GM12875 (cell line): ENCODE measurements around the gene SHC4.
"Not testable (repeated sequence)": the region's sequence is repeated elsewhere in the genome, so short reads cannot be mapped to it uniquely, and the experiment has no call there.

Experiments used
- H3K4me3 ChIP-seq: one replicate; pipeline ENCODE4 v1.5.1; 2011; ENCODE audit warnings: low read depth, low read length, control low read depth
- TF ChIP-seq, protein P1 (sequence below): IDR thresholded peaks from 2 replicates; pipeline ENCODE4 v1.5.1; 2011; ENCODE audit warnings: low read depth, mild to moderate bottlenecking, control low read depth, inconsistent platforms, low read length, moderate library complexity, borderline replicate concordance; ENCODE audit not compliant: insufficient read depth

The SHC4 gene

DNA sequence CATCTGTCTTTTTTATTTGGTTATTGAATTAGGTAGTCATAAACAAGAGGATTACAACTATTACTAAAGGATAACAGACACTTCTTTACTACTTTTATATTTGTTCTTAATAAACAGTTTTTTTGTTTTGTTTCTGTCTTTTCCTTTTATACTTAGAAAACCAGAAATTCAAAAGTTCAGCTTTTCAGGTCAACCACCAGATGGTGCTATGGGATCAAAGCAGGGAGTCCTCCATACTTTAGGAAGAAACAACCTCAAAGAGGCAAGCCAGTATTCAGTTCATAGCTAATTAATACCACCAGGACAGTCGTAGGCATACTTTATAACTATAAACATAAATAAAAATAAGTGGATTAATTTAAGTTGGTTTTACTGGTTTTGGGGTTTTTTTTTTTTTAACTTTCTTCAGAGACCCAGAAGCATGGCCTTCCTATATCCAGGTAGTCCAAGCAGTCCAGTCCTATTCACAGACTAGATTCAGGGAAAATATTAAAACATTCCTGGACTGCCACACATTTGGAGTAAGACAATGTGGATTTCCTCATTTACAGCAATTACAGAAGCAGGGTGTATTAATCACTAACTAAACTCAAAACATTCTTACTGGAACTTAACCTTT is 101.8 kb downstream of the SHC4 start:
- H3K4me3 ChIP-seq: no peak overlapping the region

DNA sequence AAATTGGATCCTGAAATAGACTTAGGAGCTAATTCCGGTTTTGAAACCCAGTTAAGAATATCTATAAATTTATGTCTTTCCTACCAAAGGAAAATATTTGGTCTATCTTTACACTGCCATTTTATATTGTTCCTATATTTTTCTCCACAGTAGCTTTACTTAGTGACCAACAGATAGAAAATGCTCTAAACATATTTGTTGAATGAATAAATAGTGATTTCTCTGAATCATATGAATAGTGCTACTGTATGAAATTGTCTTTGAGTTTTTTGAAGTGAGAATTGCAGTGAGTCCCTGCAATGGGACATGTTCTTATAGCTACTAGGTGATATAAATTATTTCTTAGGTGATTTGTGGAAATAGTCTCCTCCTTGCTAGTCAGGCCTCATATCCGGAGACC is 104.3 kb downstream of the SHC4 start:
- TF ChIP-seq, protein P1, sequence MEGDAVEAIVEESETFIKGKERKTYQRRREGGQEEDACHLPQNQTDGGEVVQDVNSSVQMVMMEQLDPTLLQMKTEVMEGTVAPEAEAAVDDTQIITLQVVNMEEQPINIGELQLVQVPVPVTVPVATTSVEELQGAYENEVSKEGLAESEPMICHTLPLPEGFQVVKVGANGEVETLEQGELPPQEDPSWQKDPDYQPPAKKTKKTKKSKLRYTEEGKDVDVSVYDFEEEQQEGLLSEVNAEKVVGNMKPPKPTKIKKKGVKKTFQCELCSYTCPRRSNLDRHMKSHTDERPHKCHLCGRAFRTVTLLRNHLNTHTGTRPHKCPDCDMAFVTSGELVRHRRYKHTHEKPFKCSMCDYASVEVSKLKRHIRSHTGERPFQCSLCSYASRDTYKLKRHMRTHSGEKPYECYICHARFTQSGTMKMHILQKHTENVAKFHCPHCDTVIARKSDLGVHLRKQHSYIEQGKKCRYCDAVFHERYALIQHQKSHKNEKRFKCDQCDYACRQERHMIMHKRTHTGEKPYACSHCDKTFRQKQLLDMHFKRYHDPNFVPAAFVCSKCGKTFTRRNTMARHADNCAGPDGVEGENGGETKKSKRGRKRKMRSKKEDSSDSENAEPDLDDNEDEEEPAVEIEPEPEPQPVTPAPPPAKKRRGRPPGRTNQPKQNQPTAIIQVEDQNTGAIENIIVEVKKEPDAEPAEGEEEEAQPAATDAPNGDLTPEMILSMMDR: no peak
- H3K4me3 ChIP-seq: no peak overlapping the region

More for the DNA sequence above, 101.8 kb downstream of the SHC4 start:
- TF ChIP-seq, protein P1: peak; percentile 66

DNA sequence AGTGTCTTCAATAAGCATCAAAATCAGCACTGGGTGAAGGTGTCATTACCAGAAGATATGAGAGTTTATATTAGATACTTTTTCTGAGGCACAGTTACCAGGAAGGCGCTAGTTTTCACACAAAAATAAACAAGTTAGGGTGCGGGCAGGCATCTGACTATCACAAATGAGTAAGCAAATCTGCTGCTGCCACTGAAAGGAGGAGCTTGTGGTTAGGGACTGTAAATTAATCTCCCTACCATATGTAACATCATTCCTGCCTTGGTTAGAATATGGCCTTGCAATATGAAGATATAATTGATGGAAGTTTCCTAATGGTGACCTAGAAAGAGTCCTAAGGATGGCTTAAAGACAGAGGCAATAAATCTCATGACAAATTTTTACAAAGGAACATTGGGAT is 105.3 kb downstream of the SHC4 start:
- TF ChIP-seq, protein P1: no peak
- no peak overlapping the region for H3K4me3 ChIP-seq

DNA sequence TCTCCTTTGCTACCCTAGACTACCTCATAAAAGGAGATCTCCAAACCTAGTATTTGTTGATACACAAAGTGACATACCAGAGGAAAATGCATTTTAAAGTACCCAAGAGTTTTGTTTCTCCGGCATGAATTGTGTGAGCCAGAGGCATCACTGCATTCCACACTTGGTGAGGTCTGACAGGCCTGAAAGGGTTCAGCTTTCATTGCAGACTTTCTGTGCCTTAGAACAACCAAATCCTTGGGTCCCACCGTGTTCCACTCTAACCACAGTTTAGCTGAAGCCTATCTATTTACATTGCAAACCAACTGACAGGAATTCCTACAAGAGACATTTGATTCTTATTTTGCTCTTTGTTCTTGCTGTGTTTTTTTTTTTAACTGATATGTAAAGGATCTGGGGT is 106.8 kb downstream of the SHC4 start:
- TF ChIP-seq, protein P1: no peak
- no peak overlapping the region for H3K4me3 ChIP-seq

DNA sequence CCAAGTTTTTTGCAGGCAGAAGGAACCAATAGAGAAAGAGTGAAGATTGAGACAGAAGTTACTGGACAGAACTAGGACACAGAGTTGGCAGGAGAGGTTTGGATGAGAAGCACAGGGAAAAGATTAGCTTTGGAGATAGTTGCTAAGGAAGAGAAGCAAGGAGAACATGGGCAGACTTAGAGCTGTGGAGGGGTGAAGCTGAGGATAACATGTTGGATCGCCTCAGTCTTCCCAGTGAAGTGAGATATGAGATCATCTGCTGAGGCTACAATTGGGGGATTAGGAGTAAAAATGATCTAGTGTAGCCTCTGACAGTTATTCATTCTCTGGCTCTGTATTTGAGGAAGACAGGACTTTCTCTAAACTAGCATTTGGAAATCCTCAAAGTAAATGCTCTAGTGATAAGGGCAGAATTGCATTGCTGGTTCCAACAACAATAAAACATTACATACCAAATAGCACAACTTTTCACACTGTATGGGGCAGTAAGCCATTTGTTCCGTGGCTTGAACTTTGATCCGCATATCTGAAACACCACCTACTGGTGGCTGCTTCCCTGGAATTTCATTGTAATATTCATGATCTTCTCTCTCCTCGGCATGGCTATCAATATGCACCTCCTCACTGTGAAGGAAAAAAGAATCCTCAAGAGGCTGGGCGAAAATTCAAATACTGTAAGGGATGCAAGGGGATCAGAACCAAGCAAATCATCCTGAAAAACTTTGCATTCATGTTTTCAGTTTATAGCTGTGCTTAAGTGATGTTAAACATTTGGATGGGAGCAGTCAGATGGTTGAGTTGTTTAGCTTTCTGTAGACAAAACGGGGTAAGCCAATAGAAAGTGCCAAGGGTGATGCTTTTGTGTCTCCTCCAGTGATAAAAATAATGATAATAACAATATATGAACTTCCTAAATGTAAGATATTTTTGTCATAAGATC is 107.9 kb downstream of the SHC4 start:
- TF ChIP-seq, protein P1: no peak
- no peak overlapping the region for H3K4me3 ChIP-seq

DNA sequence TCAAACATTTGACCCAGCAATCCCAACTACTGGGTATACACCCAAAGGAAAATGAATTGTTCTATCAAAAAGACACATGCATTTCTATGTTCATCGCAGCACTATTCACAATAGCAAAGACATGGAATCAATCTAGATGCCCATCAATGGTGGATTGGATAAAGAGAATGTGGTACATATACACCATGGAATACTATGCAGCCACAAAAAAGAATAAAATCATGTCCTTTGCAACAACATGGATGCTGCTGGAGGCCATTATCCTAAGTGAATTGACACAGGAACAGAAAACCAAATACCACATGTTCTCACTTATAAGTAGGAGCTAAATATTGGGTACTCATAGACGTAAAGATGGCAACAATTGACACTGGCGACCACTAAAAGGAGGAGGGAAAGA is 109.3 kb downstream of the SHC4 start:
- H3K4me3 ChIP-seq: not testable (repeated sequence)

DNA sequence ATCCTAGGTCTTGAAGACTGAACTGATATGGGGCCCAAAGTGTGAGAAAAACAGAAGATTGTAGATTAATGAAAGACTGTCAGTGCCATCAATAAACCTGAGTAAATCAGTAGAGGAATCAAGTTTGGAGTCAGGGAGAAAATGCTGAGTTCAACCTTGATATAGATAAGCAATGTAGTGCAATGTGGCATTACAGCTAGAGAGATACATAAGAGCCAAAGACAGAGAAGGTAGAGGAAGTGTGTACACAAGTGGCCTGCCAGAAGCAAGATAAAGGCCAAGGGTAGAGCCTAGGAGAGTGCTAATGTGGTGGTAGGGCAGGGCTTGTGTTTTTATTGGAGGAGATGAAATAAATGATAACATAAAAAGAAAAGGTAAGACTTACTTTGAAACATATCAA is 111.8 kb downstream of the SHC4 start:
- TF ChIP-seq, protein P1: no peak
- no peak overlapping the region for H3K4me3 ChIP-seq
